ENCODE measurements around the gene MORC1.

Gene MORC1

GRCh38 chr3:109059264-109059663, 58.7 kb downstream of the MORC1 start:
- no peak overlapping the region for H3K9ac ChIP-seq (ENCODE audit: low read length)
- no peaks in the 10 kb centered on the region for H3K79me1 ChIP-seq (replicated peaks; ENCODE audit: low read length, poor library complexity, severe bottlenecking)
- no peak overlapping the region for H2BK5ac ChIP-seq (ENCODE audit: low read depth, low read length, poor library complexity, severe bottlenecking)
- H3K23ac ChIP-seq (ENCODE audit: low read length in 2 of 2) = no peak overlapping the region
- H2BK120ac ChIP-seq (ENCODE audit: low read depth, low read length) = no peak overlapping the region
- no peak overlapping the region for H3K4ac ChIP-seq (ENCODE audit: low read depth in 1 of 2, low read length in 2 of 2)
- H3K36me3 ChIP-seq (ENCODE audit: control insufficient read depth in 1 of 2, insufficient read depth in 2 of 2, low read depth in 1 of 2, low read length in 2 of 2) = no peaks in the 10 kb centered on the region
- DNase-seq = no peak
- H3K9me3 ChIP-seq (ENCODE audit: control insufficient read depth, low read length) = no peaks in the 10 kb centered on the region
- H4K91ac ChIP-seq (ENCODE audit: low read length) = no peak overlapping the region
- no peak overlapping the region for H2AK5ac ChIP-seq (ENCODE audit: low read length, severe bottlenecking)
- no peak overlapping the region for H2BK15ac ChIP-seq (ENCODE audit: low read depth, poor library complexity, severe bottlenecking)
- no peak overlapping the region for H2BK12ac ChIP-seq (ENCODE audit: low read length in 2 of 2)
- H3K18ac ChIP-seq (ENCODE audit: low read depth in 1 of 2, low read length in 2 of 2) = no peak overlapping the region
- no peak overlapping the region for H3K14ac ChIP-seq (ENCODE audit: low read length in 2 of 2)
- H3K27ac ChIP-seq (ENCODE audit: low read length, poor library complexity, severe bottlenecking) = no peak overlapping the region
- no peak overlapping the region for H3K4me3 ChIP-seq (ENCODE audit: insufficient read depth in 1 of 2, low read depth in 1 of 2, low read length in 2 of 2)
- no peak overlapping the region for H2AFZ ChIP-seq (ENCODE audit: low read depth, low read length)
- H4K8ac ChIP-seq (ENCODE audit: low read length) = no peak overlapping the region
- no peak overlapping the region for H3K4me2 ChIP-seq (ENCODE audit: low read length, poor library complexity, severe bottlenecking)
- no peaks in the 10 kb centered on the region for H3K4me1 ChIP-seq (ENCODE audit: control insufficient read depth, insufficient read depth, low read depth, low read length)
- WGBS = 82% methylated on average over 3 of the region's 5 CpGs
- no peaks in the 10 kb centered on the region for H3K27me3 ChIP-seq (ENCODE audit: control insufficient read depth in 1 of 2, insufficient read depth in 1 of 2, low read length in 2 of 2)

GRCh38 chr3:109057616-109058015, 60.3 kb downstream of the MORC1 start:
- no peak overlapping the region for H3K9ac ChIP-seq (ENCODE audit: low read length)
- H3K4me1 ChIP-seq (ENCODE audit: control insufficient read depth, insufficient read depth, low read depth, low read length) = no peaks in the 10 kb centered on the region
- no peak overlapping the region for H3K27ac ChIP-seq (ENCODE audit: low read length, poor library complexity, severe bottlenecking)
- H2BK120ac ChIP-seq (ENCODE audit: low read depth, low read length) = no peak overlapping the region
- H3K36me3 ChIP-seq (ENCODE audit: control insufficient read depth in 1 of 2, insufficient read depth in 2 of 2, low read depth in 1 of 2, low read length in 2 of 2) = no peaks in the 10 kb centered on the region
- H3K23ac ChIP-seq (ENCODE audit: low read length in 2 of 2) = no peak overlapping the region
- no peak overlapping the region for H2AK5ac ChIP-seq (ENCODE audit: low read length, severe bottlenecking)
- no peak overlapping the region for H2BK5ac ChIP-seq (ENCODE audit: low read depth, low read length, poor library complexity, severe bottlenecking)
- no peak overlapping the region for H4K8ac ChIP-seq (ENCODE audit: low read length)
- H2AFZ ChIP-seq (ENCODE audit: low read depth, low read length) = no peak overlapping the region
- H3K4me3 ChIP-seq (ENCODE audit: insufficient read depth in 1 of 2, low read depth in 1 of 2, low read length in 2 of 2) = no peak overlapping the region
- no peak overlapping the region for H3K14ac ChIP-seq (ENCODE audit: low read length in 2 of 2)
- H3K18ac ChIP-seq (ENCODE audit: low read depth in 1 of 2, low read length in 2 of 2) = no peak overlapping the region
- no peak overlapping the region for H2BK12ac ChIP-seq (ENCODE audit: low read length in 2 of 2)
- no peaks in the 10 kb centered on the region for H3K27me3 ChIP-seq (ENCODE audit: control insufficient read depth in 1 of 2, insufficient read depth in 1 of 2, low read length in 2 of 2)
- DNase-seq = no peak
- H4K91ac ChIP-seq (ENCODE audit: low read length) = no peak overlapping the region
- no CpG with 5 or more reads among the region's 3 CpGs for WGBS
- H3K9me3 ChIP-seq (ENCODE audit: control insufficient read depth, low read length) = peaks cover 3% of the 10 kb centered on the region
- no peak overlapping the region for H2BK15ac ChIP-seq (ENCODE audit: low read depth, poor library complexity, severe bottlenecking)
- H3K4ac ChIP-seq (ENCODE audit: low read depth in 1 of 2, low read length in 2 of 2) = no peak overlapping the region
- H3K4me2 ChIP-seq (ENCODE audit: low read length, poor library complexity, severe bottlenecking) = no peak overlapping the region
- no peaks in the 10 kb centered on the region for H3K79me1 ChIP-seq (replicated peaks; ENCODE audit: low read length, poor library complexity, severe bottlenecking)

GRCh38 chr3:109057056-109057455, 60.9 kb downstream of the MORC1 start:
- no peaks in the 10 kb centered on the region for H3K4me1 ChIP-seq (ENCODE audit: control insufficient read depth, insufficient read depth, low read depth, low read length)
- H3K27ac ChIP-seq (ENCODE audit: low read length, poor library complexity, severe bottlenecking) = no peak overlapping the region
- no peak overlapping the region for H4K8ac ChIP-seq (ENCODE audit: low read length)
- H3K4ac ChIP-seq (ENCODE audit: low read depth in 1 of 2, low read length in 2 of 2) = no peak overlapping the region
- no peak overlapping the region for H2AFZ ChIP-seq (ENCODE audit: low read depth, low read length)
- no peak overlapping the region for H2BK12ac ChIP-seq (ENCODE audit: low read length in 2 of 2)
- no peak overlapping the region for H3K18ac ChIP-seq (ENCODE audit: low read depth in 1 of 2, low read length in 2 of 2)
- H3K9me3 ChIP-seq (ENCODE audit: control insufficient read depth, low read length) = peaks cover 3% of the 10 kb centered on the region
- no peak overlapping the region for H3K9ac ChIP-seq (ENCODE audit: low read length)
- H3K14ac ChIP-seq (ENCODE audit: low read length in 2 of 2) = no peak overlapping the region
- no peak overlapping the region for H3K23ac ChIP-seq (ENCODE audit: low read length in 2 of 2)
- H3K36me3 ChIP-seq (ENCODE audit: control insufficient read depth in 1 of 2, insufficient read depth in 2 of 2, low read depth in 1 of 2, low read length in 2 of 2) = no peaks in the 10 kb centered on the region
- no peak overlapping the region for H2BK15ac ChIP-seq (ENCODE audit: low read depth, poor library complexity, severe bottlenecking)
- WGBS = 95% methylated on average over 3 of the region's 3 CpGs
- no peak overlapping the region for H3K4me3 ChIP-seq (ENCODE audit: insufficient read depth in 1 of 2, low read depth in 1 of 2, low read length in 2 of 2)
- H3K79me1 ChIP-seq (replicated peaks; ENCODE audit: low read length, poor library complexity, severe bottlenecking) = no peaks in the 10 kb centered on the region
- no peak overlapping the region for H2BK5ac ChIP-seq (ENCODE audit: low read depth, low read length, poor library complexity, severe bottlenecking)
- no peaks in the 10 kb centered on the region for H3K27me3 ChIP-seq (ENCODE audit: control insufficient read depth in 1 of 2, insufficient read depth in 1 of 2, low read length in 2 of 2)
- H3K4me2 ChIP-seq (ENCODE audit: low read length, poor library complexity, severe bottlenecking) = no peak overlapping the region
- H4K91ac ChIP-seq (ENCODE audit: low read length) = no peak overlapping the region
- H2BK120ac ChIP-seq (ENCODE audit: low read depth, low read length) = no peak overlapping the region
- H2AK5ac ChIP-seq (ENCODE audit: low read length, severe bottlenecking) = no peak overlapping the region
- DNase-seq = no peak

DNA sequence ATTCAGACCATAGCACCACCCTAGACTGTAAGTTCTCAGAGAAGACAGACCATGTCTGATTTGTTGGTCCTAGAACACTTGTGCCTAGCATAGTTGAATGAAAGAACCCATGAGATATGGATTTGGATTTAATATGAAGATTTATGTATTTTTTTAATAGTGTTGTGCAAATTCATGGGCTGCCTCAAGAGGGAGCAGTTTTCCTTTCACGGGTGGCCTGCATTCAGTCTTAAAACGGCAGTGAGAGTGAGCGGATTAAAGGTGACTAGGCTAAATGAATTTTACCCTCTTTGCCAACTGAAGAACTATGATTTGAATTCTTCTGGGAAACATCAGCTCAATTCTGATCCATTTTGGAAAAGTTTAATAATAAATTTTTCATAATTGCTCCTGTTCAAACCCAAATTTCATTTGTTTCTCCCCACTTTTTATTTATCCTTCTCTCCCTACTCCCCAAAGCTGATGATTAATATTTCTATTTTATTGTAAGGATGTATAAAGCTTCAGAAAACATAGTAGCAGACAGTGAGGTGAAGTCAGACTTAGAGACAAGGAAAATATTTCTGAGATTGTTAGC, 67.3 kb downstream of the MORC1 start:
- Histone ChIP-seq H3K9me3 (ENCODE audit: control insufficient read depth, low read length) (peaks cover 3% of the 10 kb centered on the region), H3K14ac (ENCODE audit: low read length in 2 of 2) (no peak overlapping the region), H2AK5ac (ENCODE audit: low read length, severe bottlenecking) (no peak overlapping the region), H3K9ac (ENCODE audit: low read length) (no peak overlapping the region), H2BK12ac (ENCODE audit: low read length in 2 of 2) (no peak overlapping the region), H3K23ac (ENCODE audit: low read length in 2 of 2) (no peak overlapping the region), H4K91ac (ENCODE audit: low read length) (no peak overlapping the region), H2AFZ (ENCODE audit: low read depth, low read length) (no peak overlapping the region), H2BK15ac (ENCODE audit: low read depth, poor library complexity, severe bottlenecking) (no peak overlapping the region), H2BK120ac (ENCODE audit: low read depth, low read length) (no peak overlapping the region), H4K8ac (ENCODE audit: low read length) (no peak overlapping the region), H3K36me3 (ENCODE audit: control insufficient read depth in 1 of 2, insufficient read depth in 2 of 2, low read depth in 1 of 2, low read length in 2 of 2) (no peaks in the 10 kb centered on the region), H3K18ac (ENCODE audit: low read depth in 1 of 2, low read length in 2 of 2) (no peak overlapping the region), H3K4me2 (ENCODE audit: low read length, poor library complexity, severe bottlenecking) (no peak overlapping the region), H2BK5ac (ENCODE audit: low read depth, low read length, poor library complexity, severe bottlenecking) (no peak overlapping the region), H3K27me3 (ENCODE audit: control insufficient read depth in 1 of 2, insufficient read depth in 1 of 2, low read length in 2 of 2) (no peaks in the 10 kb centered on the region), H3K27ac (ENCODE audit: low read length, poor library complexity, severe bottlenecking) (no peak overlapping the region), H3K79me1 (replicated peaks; ENCODE audit: low read length, poor library complexity, severe bottlenecking) (no peaks in the 10 kb centered on the region), H3K4me1 (ENCODE audit: control insufficient read depth, insufficient read depth, low read depth, low read length) (no peaks in the 10 kb centered on the region), H3K4me3 (ENCODE audit: insufficient read depth in 1 of 2, low read depth in 1 of 2, low read length in 2 of 2) (no peak overlapping the region), H3K4ac (ENCODE audit: low read depth in 1 of 2, low read length in 2 of 2) (no peak overlapping the region)
- 54% methylated on average over 3 of the region's 3 CpGs for WGBS
- peak; percentile 29 for DNase-seq
